ENCODE data around the gene RAB10.

DNA sequence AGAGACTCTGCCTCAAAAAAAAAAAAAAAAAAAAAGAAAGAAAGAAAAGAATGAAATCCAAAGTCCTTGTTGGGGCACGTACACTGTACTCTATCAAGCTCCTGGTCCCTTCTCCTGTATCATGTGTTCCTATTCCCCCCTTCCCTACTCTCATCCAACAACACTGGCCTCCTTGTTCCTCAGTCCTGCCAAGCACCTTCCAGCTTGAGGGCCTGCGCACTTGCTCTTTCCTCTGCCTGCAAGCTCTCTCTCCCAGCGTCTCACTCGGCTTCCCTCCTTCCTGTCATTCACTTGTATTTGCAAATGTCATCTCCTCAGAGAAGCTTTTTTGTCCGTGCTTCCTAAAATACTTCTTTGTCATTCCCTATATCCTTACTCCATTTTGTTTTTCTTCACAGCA is 40.8 kb upstream of the RAB10 start:
- TF ChIP-seq, protein P1, sequence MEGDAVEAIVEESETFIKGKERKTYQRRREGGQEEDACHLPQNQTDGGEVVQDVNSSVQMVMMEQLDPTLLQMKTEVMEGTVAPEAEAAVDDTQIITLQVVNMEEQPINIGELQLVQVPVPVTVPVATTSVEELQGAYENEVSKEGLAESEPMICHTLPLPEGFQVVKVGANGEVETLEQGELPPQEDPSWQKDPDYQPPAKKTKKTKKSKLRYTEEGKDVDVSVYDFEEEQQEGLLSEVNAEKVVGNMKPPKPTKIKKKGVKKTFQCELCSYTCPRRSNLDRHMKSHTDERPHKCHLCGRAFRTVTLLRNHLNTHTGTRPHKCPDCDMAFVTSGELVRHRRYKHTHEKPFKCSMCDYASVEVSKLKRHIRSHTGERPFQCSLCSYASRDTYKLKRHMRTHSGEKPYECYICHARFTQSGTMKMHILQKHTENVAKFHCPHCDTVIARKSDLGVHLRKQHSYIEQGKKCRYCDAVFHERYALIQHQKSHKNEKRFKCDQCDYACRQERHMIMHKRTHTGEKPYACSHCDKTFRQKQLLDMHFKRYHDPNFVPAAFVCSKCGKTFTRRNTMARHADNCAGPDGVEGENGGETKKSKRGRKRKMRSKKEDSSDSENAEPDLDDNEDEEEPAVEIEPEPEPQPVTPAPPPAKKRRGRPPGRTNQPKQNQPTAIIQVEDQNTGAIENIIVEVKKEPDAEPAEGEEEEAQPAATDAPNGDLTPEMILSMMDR (IDR thresholded peaks at IDR 0.05), result no peak
- TF ChIP-seq EZH2phosphoT487 (IDR thresholded peaks at IDR 0.05) (no peak), EZH2 (IDR thresholded peaks at IDR 0.05) (no peak)
